ENCODE results near the gene EGLN3. TPM values are rescaled to one million over a fixed set of nuclear protein-coding genes. Genes with fewer than 3 reads are reported as not detected.

The EGLN3 gene
- total and polyA plus RNA-seq, 4 donors = 1.3 to 2.3 (median 1.5) TPM

GRCh38 chr14:33902363-33902762, 48.5 kb downstream of the EGLN3 start:
- Histone ChIP-seq H3K4me1 (ENCODE audit: control insufficient read depth in 4 of 4, insufficient read depth in 4 of 4, low read length in 3 of 4) (no peaks in the 10 kb centered on the region), H3K27me3 (ENCODE audit: control insufficient read depth in 4 of 4, insufficient read depth in 4 of 4, low read length in 3 of 4) (peaks cover 0 to 3% (median 0%) of the 10 kb centered on the region in 4 donors), H3K9ac (ENCODE audit: low read depth in 1 of 2, low read length in 2 of 2) (no peak overlapping the region), H3K36me3 (ENCODE audit: control insufficient read depth in 4 of 4, insufficient read depth in 3 of 4, low read depth in 1 of 4, low read length in 3 of 4) (no peaks in the 10 kb centered on the region), H3K4me3 (ENCODE audit: low read depth in 1 of 3, low read length in 3 of 3) (no peak overlapping the region), H3K27ac (ENCODE audit: low read depth in 1 of 2, low read length in 2 of 2) (no peak overlapping the region), H3K9me3 (ENCODE audit: control insufficient read depth in 4 of 4, low read length in 3 of 4) (no peaks in the 10 kb centered on the region)
- WGBS = 98% methylated on average over 6 of the region's 6 CpGs
- no peak for DNase-seq (ENCODE audit: low spot score)
- TF ChIP-seq GABPA (IDR thresholded peaks at IDR 0.05 in 1 of 2, conservative IDR thresholded peaks at IDR 0.05 in 1 of 2) = no peak

DNA sequence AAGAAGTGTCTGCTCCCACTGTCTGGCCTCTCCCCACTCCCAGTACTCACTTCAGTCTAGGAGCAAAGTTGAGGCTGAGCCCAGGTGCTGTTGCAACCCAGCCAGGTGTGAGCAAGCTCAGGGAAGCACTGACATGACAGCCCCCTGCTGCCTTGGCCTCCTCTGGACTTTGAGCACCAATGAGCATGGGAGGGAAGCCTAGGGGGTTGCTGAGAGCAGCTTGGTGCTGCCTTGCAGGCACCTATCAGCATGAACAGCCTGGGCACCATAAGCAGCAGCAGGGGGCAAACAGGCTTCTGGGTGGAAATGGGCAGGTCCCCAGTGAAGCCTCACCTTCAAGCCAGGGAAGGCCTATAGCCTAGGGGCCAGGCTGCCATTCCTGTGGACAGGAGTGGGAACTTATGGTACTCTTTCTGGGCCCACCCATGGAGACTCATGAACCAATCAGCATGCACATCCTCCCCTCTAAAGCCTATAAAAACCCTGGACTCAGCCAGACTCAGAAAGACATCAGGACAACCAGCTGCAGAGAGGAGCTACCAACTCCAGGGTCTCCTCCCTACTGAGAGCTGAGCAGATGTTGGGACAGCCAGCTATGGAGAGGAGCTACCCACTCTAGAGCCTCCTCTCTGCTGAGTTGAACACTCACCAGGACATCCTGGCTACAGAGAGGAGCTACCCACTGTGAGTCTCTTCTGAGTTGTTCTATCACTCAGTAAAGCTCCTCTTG, 49.3 kb downstream of the EGLN3 start:
- TF ChIP-seq, protein P1, sequence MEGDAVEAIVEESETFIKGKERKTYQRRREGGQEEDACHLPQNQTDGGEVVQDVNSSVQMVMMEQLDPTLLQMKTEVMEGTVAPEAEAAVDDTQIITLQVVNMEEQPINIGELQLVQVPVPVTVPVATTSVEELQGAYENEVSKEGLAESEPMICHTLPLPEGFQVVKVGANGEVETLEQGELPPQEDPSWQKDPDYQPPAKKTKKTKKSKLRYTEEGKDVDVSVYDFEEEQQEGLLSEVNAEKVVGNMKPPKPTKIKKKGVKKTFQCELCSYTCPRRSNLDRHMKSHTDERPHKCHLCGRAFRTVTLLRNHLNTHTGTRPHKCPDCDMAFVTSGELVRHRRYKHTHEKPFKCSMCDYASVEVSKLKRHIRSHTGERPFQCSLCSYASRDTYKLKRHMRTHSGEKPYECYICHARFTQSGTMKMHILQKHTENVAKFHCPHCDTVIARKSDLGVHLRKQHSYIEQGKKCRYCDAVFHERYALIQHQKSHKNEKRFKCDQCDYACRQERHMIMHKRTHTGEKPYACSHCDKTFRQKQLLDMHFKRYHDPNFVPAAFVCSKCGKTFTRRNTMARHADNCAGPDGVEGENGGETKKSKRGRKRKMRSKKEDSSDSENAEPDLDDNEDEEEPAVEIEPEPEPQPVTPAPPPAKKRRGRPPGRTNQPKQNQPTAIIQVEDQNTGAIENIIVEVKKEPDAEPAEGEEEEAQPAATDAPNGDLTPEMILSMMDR (IDR thresholded peaks at IDR 0.05; ENCODE audit: low read depth, low read length, missing input control) = no peak
- TF ChIP-seq TAF1 (conservative IDR thresholded peaks at IDR 0.05) = no peak
- no peak for TF ChIP-seq EGR1 (IDR thresholded peaks at IDR 0.05; ENCODE audit: low read depth in 2 of 2)
- TF ChIP-seq, protein P2, sequence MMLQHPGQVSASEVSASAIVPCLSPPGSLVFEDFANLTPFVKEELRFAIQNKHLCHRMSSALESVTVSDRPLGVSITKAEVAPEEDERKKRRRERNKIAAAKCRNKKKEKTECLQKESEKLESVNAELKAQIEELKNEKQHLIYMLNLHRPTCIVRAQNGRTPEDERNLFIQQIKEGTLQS (IDR thresholded peaks at IDR 0.05) = no peak
- TF ChIP-seq HNF4A (conservative IDR thresholded peaks at IDR 0.05) = no peak
- TF ChIP-seq RXRA (IDR thresholded peaks at IDR 0.05) = no peak
- TF ChIP-seq, protein P3, sequence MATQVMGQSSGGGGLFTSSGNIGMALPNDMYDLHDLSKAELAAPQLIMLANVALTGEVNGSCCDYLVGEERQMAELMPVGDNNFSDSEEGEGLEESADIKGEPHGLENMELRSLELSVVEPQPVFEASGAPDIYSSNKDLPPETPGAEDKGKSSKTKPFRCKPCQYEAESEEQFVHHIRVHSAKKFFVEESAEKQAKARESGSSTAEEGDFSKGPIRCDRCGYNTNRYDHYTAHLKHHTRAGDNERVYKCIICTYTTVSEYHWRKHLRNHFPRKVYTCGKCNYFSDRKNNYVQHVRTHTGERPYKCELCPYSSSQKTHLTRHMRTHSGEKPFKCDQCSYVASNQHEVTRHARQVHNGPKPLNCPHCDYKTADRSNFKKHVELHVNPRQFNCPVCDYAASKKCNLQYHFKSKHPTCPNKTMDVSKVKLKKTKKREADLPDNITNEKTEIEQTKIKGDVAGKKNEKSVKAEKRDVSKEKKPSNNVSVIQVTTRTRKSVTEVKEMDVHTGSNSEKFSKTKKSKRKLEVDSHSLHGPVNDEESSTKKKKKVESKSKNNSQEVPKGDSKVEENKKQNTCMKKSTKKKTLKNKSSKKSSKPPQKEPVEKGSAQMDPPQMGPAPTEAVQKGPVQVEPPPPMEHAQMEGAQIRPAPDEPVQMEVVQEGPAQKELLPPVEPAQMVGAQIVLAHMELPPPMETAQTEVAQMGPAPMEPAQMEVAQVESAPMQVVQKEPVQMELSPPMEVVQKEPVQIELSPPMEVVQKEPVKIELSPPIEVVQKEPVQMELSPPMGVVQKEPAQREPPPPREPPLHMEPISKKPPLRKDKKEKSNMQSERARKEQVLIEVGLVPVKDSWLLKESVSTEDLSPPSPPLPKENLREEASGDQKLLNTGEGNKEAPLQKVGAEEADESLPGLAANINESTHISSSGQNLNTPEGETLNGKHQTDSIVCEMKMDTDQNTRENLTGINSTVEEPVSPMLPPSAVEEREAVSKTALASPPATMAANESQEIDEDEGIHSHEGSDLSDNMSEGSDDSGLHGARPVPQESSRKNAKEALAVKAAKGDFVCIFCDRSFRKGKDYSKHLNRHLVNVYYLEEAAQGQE (IDR thresholded peaks at IDR 0.05) = no peak
- TF ChIP-seq, protein P4, sequence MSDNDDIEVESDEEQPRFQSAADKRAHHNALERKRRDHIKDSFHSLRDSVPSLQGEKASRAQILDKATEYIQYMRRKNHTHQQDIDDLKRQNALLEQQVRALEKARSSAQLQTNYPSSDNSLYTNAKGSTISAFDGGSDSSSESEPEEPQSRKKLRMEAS (IDR thresholded peaks at IDR 0.05) = no peak
- TF ChIP-seq FOXA2 (IDR thresholded peaks at IDR 0.05) = no peak
- TF ChIP-seq FOXA1 (IDR thresholded peaks at IDR 0.05) = no peak
- TF ChIP-seq NR2F2 (IDR thresholded peaks at IDR 0.05) = no peak
- no peak for TF ChIP-seq HNF4G (IDR thresholded peaks at IDR 0.05)
- no peak for TF ChIP-seq YY1 (IDR thresholded peaks at IDR 0.05)
- TF ChIP-seq, protein P5, sequence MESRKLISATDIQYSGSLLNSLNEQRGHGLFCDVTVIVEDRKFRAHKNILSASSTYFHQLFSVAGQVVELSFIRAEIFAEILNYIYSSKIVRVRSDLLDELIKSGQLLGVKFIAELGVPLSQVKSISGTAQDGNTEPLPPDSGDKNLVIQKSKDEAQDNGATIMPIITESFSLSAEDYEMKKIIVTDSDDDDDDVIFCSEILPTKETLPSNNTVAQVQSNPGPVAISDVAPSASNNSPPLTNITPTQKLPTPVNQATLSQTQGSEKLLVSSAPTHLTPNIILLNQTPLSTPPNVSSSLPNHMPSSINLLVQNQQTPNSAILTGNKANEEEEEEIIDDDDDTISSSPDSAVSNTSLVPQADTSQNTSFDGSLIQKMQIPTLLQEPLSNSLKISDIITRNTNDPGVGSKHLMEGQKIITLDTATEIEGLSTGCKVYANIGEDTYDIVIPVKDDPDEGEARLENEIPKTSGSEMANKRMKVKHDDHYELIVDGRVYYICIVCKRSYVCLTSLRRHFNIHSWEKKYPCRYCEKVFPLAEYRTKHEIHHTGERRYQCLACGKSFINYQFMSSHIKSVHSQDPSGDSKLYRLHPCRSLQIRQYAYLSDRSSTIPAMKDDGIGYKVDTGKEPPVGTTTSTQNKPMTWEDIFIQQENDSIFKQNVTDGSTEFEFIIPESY (IDR thresholded peaks at IDR 0.05) = no peak
- no peak for TF ChIP-seq GABPA (IDR thresholded peaks at IDR 0.05 in 1 of 2, conservative IDR thresholded peaks at IDR 0.05 in 1 of 2)
- no peak for TF ChIP-seq RAD21 (IDR thresholded peaks at IDR 0.05)
- TF ChIP-seq JUND (IDR thresholded peaks at IDR 0.05) = no peak
- no peaks in the 10 kb centered on the region for H3K9me3 ChIP-seq (ENCODE audit: control insufficient read depth in 4 of 4, low read length in 3 of 4)
- H3K36me3 ChIP-seq (ENCODE audit: control insufficient read depth in 4 of 4, insufficient read depth in 3 of 4, low read depth in 1 of 4, low read length in 3 of 4) = no peaks in the 10 kb centered on the region
- peaks cover 0 to 3% (median 0%) of the 10 kb centered on the region in 4 donors for H3K27me3 ChIP-seq (ENCODE audit: control insufficient read depth in 4 of 4, insufficient read depth in 4 of 4, low read length in 3 of 4)
- H3K4me3 ChIP-seq (ENCODE audit: low read depth in 1 of 3, low read length in 3 of 3) = no peak overlapping the region
- no peak overlapping the region for H3K9ac ChIP-seq (ENCODE audit: low read depth in 1 of 2, low read length in 2 of 2)
- H3K4me1 ChIP-seq (ENCODE audit: control insufficient read depth in 4 of 4, insufficient read depth in 4 of 4, low read length in 3 of 4) = no peaks in the 10 kb centered on the region
- DNase-seq (ENCODE audit: low spot score) = no peak
- H3K27ac ChIP-seq (ENCODE audit: low read depth in 1 of 2, low read length in 2 of 2) = no peak overlapping the region

Measured in liver (tissue), 9 donors.